A204.1 (cell line): Measurements from ENCODE around the gene SGCD.
"Not testable (repeated sequence)": the region's sequence is repeated elsewhere in the genome, so short reads cannot be mapped to it uniquely, and the experiment has no call there.

ENCODE experiments used
- FAIRE-seq: peaks from 2 replicates; lab custom pipeline; 2012; peaks lifted over from hg19 to GRCh38; lab: Jason Lieb, UNC

Gene SGCD

GRCh38 chr5:156640691-156641241, 313.8 kb downstream of the SGCD start:
- no peak for FAIRE-seq

- no peak for FAIRE-seq
These were observed 314.7 kb downstream of the SGCD start for GRCh38 chr5:156641686-156642085.

- no peak for FAIRE-seq
These were observed 320.1 kb downstream of the SGCD start for GRCh38 chr5:156647034-156647451.

- FAIRE-seq: no peak
These were observed 327.5 kb downstream of the SGCD start for GRCh38 chr5:156654444-156654843.

GRCh38 chr5:156655732-156656131, 328.8 kb downstream of the SGCD start:
- no peak for FAIRE-seq

GRCh38 chr5:156664832-156665231, 337.9 kb downstream of the SGCD start:
- FAIRE-seq: not testable (repeated sequence)

- FAIRE-seq: not testable (repeated sequence)
These were observed 339.7 kb downstream of the SGCD start for GRCh38 chr5:156666686-156667085.

GRCh38 chr5:156667616-156668015, 340.7 kb downstream of the SGCD start:
- no peak for FAIRE-seq

GRCh38 chr5:156669416-156669815, 342.5 kb downstream of the SGCD start:
- no peak for FAIRE-seq

- FAIRE-seq: no peak
These were observed 343.7 kb downstream of the SGCD start for GRCh38 chr5:156670615-156671014.

GRCh38 chr5:156675395-156675794, 348.4 kb downstream of the SGCD start:
- FAIRE-seq: no peak

GRCh38 chr5:156677963-156678362, 351.0 kb downstream of the SGCD start:
- FAIRE-seq: no peak

- FAIRE-seq: no peak
These were observed 351.5 kb downstream of the SGCD start for GRCh38 chr5:156678484-156678883.

GRCh38 chr5:156680831-156681230, 353.9 kb downstream of the SGCD start:
- no peak for FAIRE-seq

GRCh38 chr5:156681265-156681664, 354.3 kb downstream of the SGCD start:
- no peak for FAIRE-seq

- no peak for FAIRE-seq
These were observed 356.0 kb downstream of the SGCD start for GRCh38 chr5:156682971-156683370.

- no peak for FAIRE-seq
These were observed 356.5 kb downstream of the SGCD start for GRCh38 chr5:156683509-156683908.

- FAIRE-seq: no peak
These were observed 357.3 kb downstream of the SGCD start for GRCh38 chr5:156684216-156684615.

- FAIRE-seq: no peak
These were observed 358.5 kb downstream of the SGCD start for GRCh38 chr5:156685481-156685880.

GRCh38 chr5:156686380-156686779, 359.4 kb downstream of the SGCD start:
- FAIRE-seq: no peak

GRCh38 chr5:156686796-156687195, 359.8 kb downstream of the SGCD start:
- FAIRE-seq: no peak

GRCh38 chr5:156687514-156687913, 360.6 kb downstream of the SGCD start:
- no peak for FAIRE-seq

- no peak for FAIRE-seq
These were observed 364.6 kb downstream of the SGCD start for GRCh38 chr5:156691572-156691971.

GRCh38 chr5:156693113-156693512, 366.1 kb downstream of the SGCD start:
- no peak for FAIRE-seq

- FAIRE-seq: no peak
These were observed 367.6 kb downstream of the SGCD start for GRCh38 chr5:156694598-156694997.
